HCT116 (cell line): ENCODE measurements around the gene DHCR7. TPM values are rescaled to one million over a fixed set of nuclear protein-coding genes. Genes with fewer than 3 reads are reported as not detected.

Experiments
- ATAC-seq: fragments of 200-7000 bp; cut with Tn5 transposase; 2 replicates; pipeline ENCODE4 v1.9.1; 2020; ENCODE audit warnings: mild to moderate bottlenecking, moderate library complexity
- BruUV-seq: library from RNA; stranded (reverse); fragments of 400-500 nt; replicated peaks from 2 replicates; lab custom pipeline; 2021; lab: Mats Ljungman, UMichigan
- CTCF ChIA-PET: fragments of 300-600 bp; sonication (Branson Sonifier 250); formaldehyde crosslinking; loops from one replicate; lab custom pipeline; 2021; ENCODE audit warnings: antibody characterized with exemption; lab: Charles Lee
- POLR2A ChIA-PET: fragments of 300-600, 350-600 bp; sonication (Branson Sonifier 250); formaldehyde crosslinking; loops from one replicate; lab custom pipeline; 2021; ENCODE audit warnings: antibody characterized with exemption; lab: Charles Lee
- RAD21 ChIA-PET, 2 experiments: fragments of 300-600 bp; sonication (Branson Sonifier 250); formaldehyde crosslinking; loops; one replicate each; lab custom pipeline; 2023; ENCODE audit warnings: low total read pairs in 2 of 2; ENCODE audit not compliant: uncharacterized antibody in 2 of 2, unreplicated experiment in 2 of 2, low non-redundant PET in 1 of 2; lab: Charles Lee
- DNase-seq: peaks from one replicate; pipeline ENCODE4 v3.0.0-alpha.2; 2010; ENCODE audit warnings: low read depth, low spot score
- H2AFZ ChIP-seq: fragments of 200-600 bp; shearing (Covaris generic), sonication (generic); 2 replicates; pipeline ENCODE4 v1.6.1; 2017; ENCODE audit warnings: low read depth, mixed run types, mixed read lengths, antibody characterized with exemption, low read length; ENCODE audit not compliant: poor library complexity, severe bottlenecking
- H3K27ac ChIP-seq: 2 replicates; pipeline ENCODE4 v1.5.1; 2012; ENCODE audit warnings: low read depth, low read length
- H3K27me3 ChIP-seq: fragments of 200-600 bp; sonication (generic); 2 replicates; pipeline ENCODE4 v1.6.1; 2016; ENCODE audit warnings: mixed run types, low read length, mixed read lengths; ENCODE audit not compliant: insufficient read depth
- H3K36me3 ChIP-seq, 2 experiments: fragments of 200-500 bp in 1 of 2; fragments of 200-600 bp in 1 of 2; sonication (Bioruptor generic) in 1 of 2; sonication (generic) in 1 of 2; 2 replicates each; pipeline versions ENCODE4 v1.5.1 to v1.6.1; 2014 to 2016; ENCODE audit warnings: low read length in 2 of 2, inconsistent platforms in 1 of 2, mixed read lengths in 1 of 2, mixed run types in 1 of 2; ENCODE audit not compliant: insufficient read depth in 2 of 2, control insufficient read depth in 1 of 2
- H3K4me1 ChIP-seq, 2 experiments: fragments of 200-600 bp in 1 of 2; sonication (generic) in 1 of 2; 2 replicates each; pipeline versions ENCODE4 v1.5.1 to v1.6.1; 2012 to 2017; ENCODE audit warnings: low read length in 2 of 2, inconsistent platforms in 1 of 2, mild to moderate bottlenecking in 1 of 2, mixed read lengths in 1 of 2, mixed run types in 1 of 2, moderate library complexity in 1 of 2; ENCODE audit not compliant: insufficient read depth in 2 of 2, control insufficient read depth in 1 of 2
- H3K4me2 ChIP-seq: fragments of 200-600 bp; sonication (generic); 2 replicates; pipeline ENCODE4 v1.6.1; 2017; ENCODE audit warnings: mixed run types, low read length, mixed read lengths
- H3K4me3 ChIP-seq, 2 experiments: fragments of 200-600 bp in 1 of 2; sonication (generic) in 1 of 2; replicated peaks in 1 of 2; 2 replicates each; pipeline ENCODE4 v1.5.1; 2011 to 2016; ENCODE audit warnings: low read length in 2 of 2, control low read depth in 1 of 2, low read depth in 1 of 2, mild to moderate bottlenecking in 1 of 2, mixed read lengths in 1 of 2, mixed run types in 1 of 2
- H3K79me2 ChIP-seq: fragments of 200-600 bp; sonication (generic); 2 replicates; pipeline ENCODE4 v1.6.1; 2017; ENCODE audit warnings: mild to moderate bottlenecking, mixed run types, low read length, moderate library complexity, mixed read lengths; ENCODE audit not compliant: insufficient read depth
- H3K9ac ChIP-seq: fragments of 200-600 bp; sonication (generic); 2 replicates; pipeline ENCODE4 v1.6.1; 2016; ENCODE audit warnings: low read length, mixed read lengths
- H3K9me2 ChIP-seq: fragments of 200-600 bp; sonication (generic), shearing (Covaris generic); 2 replicates; pipeline ENCODE4 v1.6.1; 2017; ENCODE audit warnings: mixed run types, mild to moderate bottlenecking, moderate library complexity; ENCODE audit not compliant: insufficient read depth
- H3K9me3 ChIP-seq, 2 experiments: fragments of 200-500 bp in 1 of 2; fragments of 200-600 bp in 1 of 2; sonication (Bioruptor generic) in 1 of 2; sonication (generic) in 1 of 2; 2 replicates each; pipeline ENCODE4 v1.6.1; 2014 to 2017; ENCODE audit warnings: low read length in 2 of 2, mixed read lengths in 2 of 2, inconsistent platforms in 1 of 2, low read depth in 1 of 2, mild to moderate bottlenecking in 1 of 2, mixed run types in 1 of 2, moderate library complexity in 1 of 2; ENCODE audit not compliant: control insufficient read depth in 1 of 2, insufficient read depth in 1 of 2
- H4K20me1 ChIP-seq: fragments of 200-600 bp; sonication (generic), shearing (Covaris generic); 2 replicates; pipeline ENCODE4 v1.6.1; 2017; ENCODE audit warnings: mixed run types, mild to moderate bottlenecking, moderate library complexity; ENCODE audit not compliant: insufficient read depth
- CEBPB ChIP-seq: IDR thresholded peaks from 2 replicates; pipeline ENCODE4 v1.6.1; 2012; ENCODE audit warnings: low read depth
- CTCF ChIP-seq, 3 experiments: fragments of 200-600 bp in 1 of 3; sonication (generic) in 1 of 3; IDR thresholded peaks in 2 of 3; conservative IDR thresholded peaks in 1 of 3; 2 replicates each; pipeline ENCODE4 v1.5.1; 2012 to 2017; ENCODE audit warnings: low read depth in 2 of 3, low read length in 2 of 3, antibody characterized with exemption in 1 of 3, borderline replicate concordance in 1 of 3, control low read depth in 1 of 3, mild to moderate bottlenecking in 1 of 3, mixed read lengths in 1 of 3, mixed run types in 1 of 3, moderate library complexity in 1 of 3; ENCODE audit not compliant: insufficient read depth in 1 of 3
- ELF1 ChIP-seq: IDR thresholded peaks from 2 replicates; pipeline ENCODE4 v1.6.1; 2012; ENCODE audit warnings: low read depth, borderline replicate concordance
- EZH2 ChIP-seq: fragments of 200-600 bp; sonication (generic); IDR thresholded peaks from 2 replicates; pipeline ENCODE4 v1.6.1; 2017; ENCODE audit warnings: antibody characterized with exemption, mixed run types
- FOSL1 ChIP-seq: IDR thresholded peaks from 2 replicates; pipeline ENCODE4 v1.6.1; 2012; ENCODE audit warnings: low read depth
- MAX ChIP-seq: IDR thresholded peaks from 2 replicates; pipeline ENCODE4 v1.6.1; 2012
- POLR2A ChIP-seq: IDR thresholded peaks from 2 replicates; pipeline ENCODE4 v1.7.0; 2011; ENCODE audit warnings: borderline replicate concordance; ENCODE audit not compliant: insufficient read depth, insufficient read length; ENCODE audit errors: extremely low read depth
- RAD21 ChIP-seq: IDR thresholded peaks from 2 replicates; pipeline ENCODE4 v1.6.1; 2012; ENCODE audit warnings: low read depth, mild to moderate bottlenecking
- REST ChIP-seq: IDR thresholded peaks from 2 replicates; pipeline ENCODE4 v1.6.1; 2012; ENCODE audit warnings: low read depth
- SIN3A ChIP-seq: IDR thresholded peaks from 2 replicates; pipeline ENCODE4 v1.6.1; 2012; ENCODE audit warnings: low read depth
- SP1 ChIP-seq: IDR thresholded peaks from 2 replicates; pipeline ENCODE4 v1.6.1; 2012; ENCODE audit warnings: low read depth
- intact Hi-C: fragments of 100-400 bp; cut with micrococcal nuclease; formaldehyde crosslinking; loops from 2 replicates; pipeline ENCODE4 v1.10.0; 2022
- total RNA-seq: library from RNA; stranded (reverse); gene quantifications from one replicate; pipeline ENCODE4 v1.2.1, GENCODE V29; 2021; ENCODE audit not compliant: unreplicated experiment

The DHCR7 gene
- total RNA-seq, 1 experiment from 2014 or later, result 115 TPM

- no peaks in the 10 kb centered on the region for H3K9me3 ChIP-seq
- ChIA-PET POLR2A (no interaction called here), RAD21 (no interaction called here), CTCF (no interaction called here)
- BruUV-seq, result no TSS peak
- no peaks in the 10 kb centered on the region for H3K27me3 ChIP-seq
- no peak overlapping the region for H3K9ac ChIP-seq
- ATAC-seq (no peak), DNase-seq (no peak)
- no peak overlapping the region for H3K27ac ChIP-seq
- no peaks in the 10 kb centered on the region for H3K79me2 ChIP-seq
- no peak overlapping the region for H3K4me2 ChIP-seq
- intact Hi-C loops, result no loop called here
- peaks cover 0 to 1% of the 10 kb centered on the region in 2 experiments; a peak in 1 of 4 replicates for H3K4me1 ChIP-seq
- peaks cover 12% of the 10 kb centered on the region in 2 experiments; a peak in 2 of 4 replicates for H3K36me3 ChIP-seq
- no peak for TF ChIP-seq REST
- no peak for TF ChIP-seq FOSL1
- TF ChIP-seq MAX, result no peak
- no peak for TF ChIP-seq SIN3A
- no peak for TF ChIP-seq CEBPB
- H3K4me3 ChIP-seq, result no peak overlapping the region
- no peaks in the 10 kb centered on the region for H3K9me2 ChIP-seq
- H4K20me1 ChIP-seq, result no peaks in the 10 kb centered on the region
- H2AFZ ChIP-seq, result no peak overlapping the region
These were observed 34.7 kb upstream of the DHCR7 start for GRCh38 chr11:71482746-71483364.

- no peak overlapping the region for H3K4me3 ChIP-seq
- intact Hi-C loops, result no loop called here
- ChIA-PET RAD21 (no interaction called here), CTCF (no interaction called here), POLR2A (no interaction called here)
- no peak overlapping the region for H3K27ac ChIP-seq
- no peaks in the 10 kb centered on the region for H3K9me2 ChIP-seq
- no peak overlapping the region for H2AFZ ChIP-seq
- no peaks in the 10 kb centered on the region for H3K27me3 ChIP-seq
- no peaks in the 10 kb centered on the region for H4K20me1 ChIP-seq
- ATAC-seq (no peak), DNase-seq (no peak)
- H3K9ac ChIP-seq, result no peak overlapping the region
- no TSS peak for BruUV-seq
- H3K4me2 ChIP-seq, result no peak overlapping the region
- no peaks in the 10 kb centered on the region for H3K9me3 ChIP-seq
- H3K79me2 ChIP-seq, result no peaks in the 10 kb centered on the region
- peaks cover 12% of the 10 kb centered on the region in 2 experiments; a peak in 2 of 4 replicates for H3K36me3 ChIP-seq
- no peaks in the 10 kb centered on the region for H3K4me1 ChIP-seq
- no peak for TF ChIP-seq MAX
- no peak for TF ChIP-seq RAD21
- TF ChIP-seq FOSL1, result no peak
- no peak for TF ChIP-seq POLR2A
- TF ChIP-seq EZH2, result no peak
- no peak for TF ChIP-seq SP1
- no peak for TF ChIP-seq ELF1
- TF ChIP-seq CTCF (IDR thresholded peaks at IDR 0.05 in 2 of 3, conservative IDR thresholded peaks at IDR 0.05 in 1 of 3; ENCODE audit: borderline replicate concordance in 1 of 3, insufficient read depth in 1 of 3, low read depth in 2 of 3, low read length in 2 of 3), result no peak
These were observed 34.0 kb upstream of the DHCR7 start for GRCh38 chr11:71482216-71482615.
